ENCODE measurements around the gene WDR44.
"Not testable (repeated sequence)": the region's sequence is repeated elsewhere in the genome, so short reads cannot be mapped to it uniquely, and the experiment has no call there.

Gene WDR44

DNA sequence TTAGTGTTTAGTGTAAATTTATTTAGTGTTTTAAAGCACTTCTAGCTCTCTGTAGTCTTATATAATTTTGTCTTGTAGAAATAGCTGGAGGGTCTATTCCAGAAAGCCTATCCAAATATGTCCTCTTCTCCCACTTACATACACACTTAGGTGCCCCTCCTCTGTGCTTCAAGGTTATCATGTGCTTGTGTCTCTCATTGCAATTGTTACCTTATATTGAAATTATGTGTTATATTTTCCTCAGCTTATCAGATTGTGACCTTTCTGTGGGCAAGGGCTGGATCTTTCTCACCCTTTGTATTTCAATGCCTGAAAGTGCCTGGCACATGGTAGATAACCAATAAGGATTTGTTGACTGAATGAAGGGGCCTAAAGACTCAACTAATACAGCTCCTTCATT, 18.4 kb downstream of the WDR44 start:
- DNase-seq: no peak

GRCh38 chrX:118367338-118367737, 21.4 kb downstream of the WDR44 start:
- no peak for DNase-seq

GRCh38 chrX:118368398-118368797, 22.5 kb downstream of the WDR44 start:
- DNase-seq: no peak

GRCh38 chrX:118370921-118371624, 25.2 kb downstream of the WDR44 start:
- DNase-seq: no peak

GRCh38 chrX:118373538-118373937, 27.6 kb downstream of the WDR44 start:
- DNase-seq: no peak

DNA sequence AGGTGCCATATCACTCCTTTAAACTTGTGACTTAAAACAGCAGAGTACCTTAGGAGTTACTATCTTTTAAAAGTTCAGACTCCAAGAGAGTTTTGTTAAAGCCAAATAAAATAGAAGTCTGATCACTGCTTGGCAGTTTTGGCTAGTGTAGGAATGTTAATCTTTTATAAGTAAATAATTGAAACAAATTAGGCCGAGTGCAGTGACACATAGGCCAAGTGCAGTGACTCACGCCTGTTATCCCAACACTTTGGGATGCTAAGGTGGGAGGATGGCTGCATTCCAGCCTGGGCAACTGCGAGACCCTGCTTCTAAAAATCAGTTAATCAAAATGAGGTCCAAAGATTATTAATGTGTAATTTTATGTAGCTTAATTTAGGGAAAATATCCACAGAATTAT, 37.2 kb downstream of the WDR44 start:
- no peak for DNase-seq

GRCh38 chrX:118392716-118393115, 46.8 kb downstream of the WDR44 start:
- DNase-seq: no peak

DNA sequence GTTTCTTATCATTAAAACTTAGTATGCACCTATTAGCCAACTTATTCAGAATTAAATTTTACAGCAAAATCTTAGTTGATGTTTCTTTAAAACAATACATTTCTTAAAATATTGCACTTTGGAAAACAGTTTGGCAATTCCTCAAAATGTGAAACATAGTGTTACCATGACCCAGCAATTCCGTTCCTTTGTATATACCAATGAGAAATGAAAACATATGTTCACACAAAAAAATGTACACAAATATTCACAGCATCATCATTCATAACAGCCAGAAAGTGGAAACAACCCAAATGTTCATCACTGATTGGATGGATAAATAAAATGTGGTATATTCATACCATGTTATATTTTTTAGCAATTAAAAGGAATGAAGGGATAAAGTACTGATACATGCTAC, 50.2 kb downstream of the WDR44 start:
- no peak for DNase-seq

GRCh38 chrX:118418811-118419251, 72.9 kb downstream of the WDR44 start:
- DNase-seq: no peak

- DNase-seq: no peak
Observed at GRCh38 chrX:118420462-118420861, 74.6 kb downstream of the WDR44 start.

DNA sequence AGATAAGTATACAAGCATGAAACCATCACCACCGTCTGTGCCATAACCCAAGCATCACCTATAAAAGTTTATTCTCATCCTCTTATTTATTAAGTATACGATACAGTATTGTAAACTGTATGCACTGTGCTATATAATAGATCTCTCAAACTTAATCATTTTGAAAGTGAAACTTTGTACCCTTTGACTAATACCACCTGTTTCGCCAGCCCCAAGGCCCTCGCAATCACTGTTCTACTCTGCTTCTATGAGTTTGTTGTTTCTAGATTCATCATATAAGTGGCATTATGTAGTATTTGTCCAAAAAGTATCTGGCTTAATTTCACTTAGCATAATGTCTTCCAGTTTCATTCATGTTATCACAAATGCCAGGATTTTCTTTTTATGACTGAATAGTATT, 77.7 kb downstream of the WDR44 start:
- no peak for DNase-seq

- DNase-seq: no peak
Observed at GRCh38 chrX:118432799-118433198, 86.9 kb downstream of the WDR44 start.

GRCh38 chrX:118437283-118437682, 91.4 kb downstream of the WDR44 start:
- DNase-seq: no peak

GRCh38 chrX:118448273-118448783, 102.4 kb downstream of the WDR44 start:
- DNase-seq: no peak

- no peak for DNase-seq
Observed at GRCh38 chrX:118455013-118455412, 109.1 kb downstream of the WDR44 start.

DNA sequence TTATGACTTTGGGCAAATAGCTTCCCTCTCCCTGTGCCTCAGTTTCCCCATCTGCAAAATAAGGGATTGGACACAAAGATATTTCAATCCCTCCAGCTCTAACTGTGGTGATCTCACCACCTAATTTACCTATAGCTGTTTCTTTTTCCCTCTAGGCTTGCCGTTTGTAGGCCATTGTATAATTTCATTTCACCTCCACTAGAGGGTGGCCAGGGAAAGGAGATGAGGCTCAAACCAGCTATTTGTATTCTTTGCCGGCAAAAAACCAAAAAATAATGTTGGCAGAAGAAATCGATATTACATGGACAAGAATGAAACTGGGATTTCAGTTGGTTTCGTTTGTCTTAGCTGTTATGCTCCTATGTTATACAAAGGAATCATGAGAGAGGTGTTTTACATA, 113.6 kb downstream of the WDR44 start:
- no peak for DNase-seq

- no peak for DNase-seq
Observed at GRCh38 chrX:118464501-118464900, 118.6 kb downstream of the WDR44 start.

DNA sequence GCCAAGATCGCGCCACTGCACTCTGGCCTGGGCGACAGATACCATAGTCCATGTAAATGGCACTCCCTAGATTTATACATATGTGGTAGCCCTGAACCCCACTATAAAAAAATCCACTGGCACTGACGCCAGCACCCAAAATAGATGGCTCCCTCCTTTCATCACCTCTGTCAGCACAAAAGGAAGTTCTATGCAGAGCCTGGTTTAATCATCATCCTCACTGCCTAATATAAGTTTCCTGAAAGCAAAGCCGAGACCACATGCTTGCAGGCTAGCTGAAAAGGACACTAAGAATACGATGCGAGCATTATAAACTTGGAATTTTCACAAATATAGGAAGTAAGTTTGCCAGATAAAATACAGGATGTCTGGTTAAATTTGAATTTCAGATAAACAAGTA, 122.2 kb downstream of the WDR44 start:
- no peak for DNase-seq

DNA sequence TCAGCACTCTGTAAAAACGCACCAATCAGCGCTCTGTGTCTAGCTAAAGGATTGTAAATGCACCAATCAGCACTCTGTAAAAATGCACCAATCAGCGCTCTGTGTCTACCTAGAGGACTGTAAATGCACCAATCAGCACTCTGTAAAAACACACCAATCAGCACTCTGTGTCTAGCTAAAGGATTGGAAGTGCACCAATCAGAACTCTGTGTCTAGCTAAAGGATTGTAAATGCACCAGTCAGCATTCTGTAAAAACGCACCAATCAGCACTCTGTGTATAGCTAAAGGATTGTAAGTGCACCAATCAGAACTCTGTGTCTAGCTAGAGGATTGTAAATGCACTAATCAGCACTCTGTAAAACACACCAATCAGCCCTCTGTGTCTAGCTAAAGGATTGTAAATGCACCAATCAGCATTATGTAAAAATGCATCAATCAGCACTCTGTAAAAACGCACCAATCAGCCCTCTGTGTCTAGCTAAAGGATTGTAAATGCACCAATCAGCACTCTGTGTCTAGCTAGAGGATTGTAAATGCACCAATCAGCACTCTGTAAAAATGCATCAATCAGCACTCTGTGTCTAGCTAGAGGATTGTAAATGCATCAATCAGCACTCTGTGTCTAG, 124.9 kb downstream of the WDR44 start:
- not testable (repeated sequence) for DNase-seq

- DNase-seq: no peak
Observed at GRCh38 chrX:118474586-118474985, 128.7 kb downstream of the WDR44 start.

DNA sequence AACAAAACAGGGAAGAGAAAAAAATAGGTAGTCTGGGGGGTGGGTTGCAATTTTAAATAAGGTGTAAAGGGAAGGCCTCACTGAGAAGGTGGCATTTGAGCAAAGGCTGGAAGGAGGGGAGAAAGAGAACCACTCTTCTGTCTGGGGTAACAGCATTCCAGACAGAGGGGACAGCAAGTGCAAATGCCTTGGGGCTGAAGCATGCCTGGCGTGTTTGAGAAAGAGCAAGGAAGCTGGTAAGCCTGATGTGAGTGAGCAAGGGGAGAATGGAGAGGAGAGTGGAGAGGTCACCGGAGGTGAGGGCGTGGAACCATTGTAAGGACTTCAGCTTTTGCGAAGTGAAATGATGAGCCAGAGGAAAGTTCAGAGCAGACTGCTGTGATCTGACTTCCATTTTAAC, 130.0 kb downstream of the WDR44 start:
- DNase-seq: no peak

- no peak for DNase-seq
Observed at GRCh38 chrX:118480172-118480571, 134.3 kb downstream of the WDR44 start.

DNA sequence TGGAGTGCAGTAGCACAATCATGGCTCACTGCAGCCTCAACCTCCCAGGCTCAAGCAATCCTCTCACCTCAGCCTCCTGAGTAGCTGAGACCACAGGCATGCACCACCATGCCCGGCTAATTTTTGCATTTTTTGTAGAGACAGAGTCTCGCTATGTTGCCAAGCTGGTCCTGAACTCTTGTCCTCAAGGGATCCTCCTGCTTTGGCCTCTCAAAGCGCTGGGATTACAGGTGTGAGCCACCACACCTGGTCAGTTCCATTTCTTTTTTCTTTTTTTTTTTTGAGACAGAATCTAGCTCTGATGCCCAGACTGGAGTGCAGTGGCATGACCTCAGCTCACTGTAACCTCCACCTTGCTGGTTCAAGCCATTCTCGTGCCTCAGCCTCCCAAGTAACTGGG, 136.5 kb downstream of the WDR44 start:
- DNase-seq: not testable (repeated sequence)

- no peak for DNase-seq
Observed at GRCh38 chrX:118484216-118484903, 138.5 kb downstream of the WDR44 start.

Measured in cerebellar nuclear complex (tissue), 1 donor.